IPS-18c (cell line): ENCODE measurements around the gene DNMT3A.

Source experiments
- H3K4me3 ChIP-seq: 2 replicates; pipeline ENCODE4 v1.7.0; 2013; ENCODE audit warnings: low read depth, mild to moderate bottlenecking, low read length, moderate library complexity; ENCODE audit not compliant: insufficient read depth
- H3K9me3 ChIP-seq: one replicate; pipeline ENCODE4 v1.6.1; 2013; ENCODE audit warnings: mild to moderate bottlenecking, low read length, moderate library complexity; ENCODE audit not compliant: control insufficient read depth, insufficient read depth

Gene DNMT3A

GRCh38 chr2:25198209-25198525 is 143.6 kb downstream of the DNMT3A start:
- Histone ChIP-seq H3K9me3 (no peaks in the 10 kb centered on the region), H3K4me3 (no peak overlapping the region)

DNA sequence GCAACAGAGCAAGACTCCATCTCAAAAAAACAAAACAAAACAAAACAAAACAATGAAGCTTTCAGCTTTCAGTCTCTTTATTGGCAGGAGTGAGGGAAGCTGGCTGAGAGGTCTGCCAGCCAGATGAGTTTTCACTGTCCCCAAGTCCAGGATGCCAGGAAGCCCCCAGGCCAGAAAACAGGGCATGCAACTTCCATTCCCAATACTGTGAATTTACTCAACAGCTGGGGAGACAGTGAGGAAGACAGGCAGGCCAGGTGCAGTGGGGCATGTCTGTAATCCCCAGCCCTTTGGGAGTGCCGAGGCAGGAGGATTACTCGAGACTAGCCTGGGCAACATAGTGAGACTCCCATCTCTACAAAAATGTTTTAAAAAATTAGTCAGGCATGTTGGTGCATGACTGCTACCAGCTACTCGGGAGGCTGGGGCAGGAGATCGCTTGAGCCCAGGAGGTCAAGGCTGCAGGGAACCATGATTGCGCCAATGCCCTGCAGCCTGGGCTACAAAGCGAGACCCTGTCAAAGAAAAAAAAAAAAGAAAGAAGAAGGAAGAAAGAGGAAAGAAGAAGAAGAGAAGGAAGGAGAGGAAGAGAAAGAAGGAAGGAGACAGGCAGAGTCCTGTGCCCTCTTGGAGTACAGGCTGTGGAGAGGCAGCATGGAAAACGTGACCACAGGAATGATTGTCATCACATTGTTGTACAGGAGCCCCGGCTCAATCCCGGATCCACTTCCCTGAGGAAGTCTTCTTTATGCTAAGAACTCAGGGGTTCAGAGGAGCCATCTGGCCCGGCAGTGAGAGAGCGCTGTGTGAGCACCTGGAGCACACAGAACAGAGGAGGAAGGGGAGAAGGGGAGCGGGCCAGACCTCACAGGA is 144.2 kb downstream of the DNMT3A start:
- H3K9me3 ChIP-seq: no peaks in the 10 kb centered on the region
- H3K4me3 ChIP-seq: no peak overlapping the region

GRCh38 chr2:25194576-25195122 is 147.1 kb downstream of the DNMT3A start:
- no peaks in the 10 kb centered on the region for H3K9me3 ChIP-seq
- no peak overlapping the region for H3K4me3 ChIP-seq

DNA sequence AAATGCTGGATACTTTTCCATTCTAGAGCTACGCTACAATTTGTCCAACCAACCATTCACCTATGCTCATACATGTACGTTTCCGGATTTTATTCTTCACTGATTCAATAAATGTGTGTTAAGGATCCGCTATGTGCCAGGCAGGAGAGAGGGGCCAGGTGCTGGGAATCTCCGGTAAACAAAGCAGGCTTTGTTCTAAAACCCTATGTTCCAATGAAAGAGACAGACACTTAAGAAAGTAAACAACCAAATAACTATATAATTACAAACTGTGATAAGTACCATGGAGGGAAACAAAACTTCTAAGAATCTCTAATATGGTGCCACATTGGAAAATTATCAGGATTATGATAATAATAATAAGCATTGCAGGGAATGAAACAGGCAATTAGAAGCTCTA is 151.2 kb downstream of the DNMT3A start:
- Histone ChIP-seq H3K9me3 (no peaks in the 10 kb centered on the region), H3K4me3 (no peak overlapping the region)

DNA sequence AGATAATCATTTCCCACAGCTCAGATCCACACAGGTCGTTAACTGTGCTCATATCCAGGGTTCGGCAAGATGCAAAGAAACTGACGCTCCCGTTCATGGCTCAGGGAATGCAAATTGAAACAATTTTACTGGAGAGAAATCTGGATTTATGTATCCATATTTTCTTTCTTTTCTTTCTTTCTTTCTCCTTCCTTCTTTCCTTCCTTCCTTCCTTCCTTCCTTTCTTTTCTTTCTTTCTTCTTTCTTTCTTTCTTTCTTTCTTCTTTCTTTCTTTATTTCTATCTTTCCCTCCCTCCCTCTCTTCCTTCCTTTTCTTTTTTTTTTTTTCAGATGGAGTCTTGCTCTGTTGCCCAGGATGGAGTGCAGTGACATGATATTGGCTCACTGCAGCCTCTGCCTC is 153.3 kb downstream of the DNMT3A start:
- Histone ChIP-seq H3K9me3 (no peaks in the 10 kb centered on the region), H3K4me3 (no peak overlapping the region)

GRCh38 chr2:25187729-25188350 is 153.9 kb downstream of the DNMT3A start:
- H3K9me3 ChIP-seq: no peaks in the 10 kb centered on the region
- no peak overlapping the region for H3K4me3 ChIP-seq

DNA sequence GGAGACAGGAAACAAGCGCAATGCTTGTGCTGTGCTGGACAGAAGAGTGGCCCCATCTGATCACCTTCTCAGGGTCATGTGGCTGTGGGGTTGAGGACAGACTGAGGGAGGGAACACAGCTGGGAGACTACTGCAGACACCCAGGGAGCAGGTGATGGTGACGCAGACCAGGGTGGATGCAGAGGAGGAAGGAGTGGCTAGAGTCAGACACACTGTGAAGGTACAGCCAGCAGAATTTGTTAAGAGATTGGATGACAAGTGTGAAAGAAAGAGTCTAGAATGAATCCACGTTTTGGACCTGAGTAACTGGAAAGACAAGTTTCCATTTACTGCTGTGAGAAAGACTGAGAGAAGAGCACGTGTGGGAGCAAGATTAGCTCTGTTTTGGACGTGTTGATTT is 157.5 kb downstream of the DNMT3A start:
- no peaks in the 10 kb centered on the region for H3K9me3 ChIP-seq
- H3K4me3 ChIP-seq: no peak overlapping the region

DNA sequence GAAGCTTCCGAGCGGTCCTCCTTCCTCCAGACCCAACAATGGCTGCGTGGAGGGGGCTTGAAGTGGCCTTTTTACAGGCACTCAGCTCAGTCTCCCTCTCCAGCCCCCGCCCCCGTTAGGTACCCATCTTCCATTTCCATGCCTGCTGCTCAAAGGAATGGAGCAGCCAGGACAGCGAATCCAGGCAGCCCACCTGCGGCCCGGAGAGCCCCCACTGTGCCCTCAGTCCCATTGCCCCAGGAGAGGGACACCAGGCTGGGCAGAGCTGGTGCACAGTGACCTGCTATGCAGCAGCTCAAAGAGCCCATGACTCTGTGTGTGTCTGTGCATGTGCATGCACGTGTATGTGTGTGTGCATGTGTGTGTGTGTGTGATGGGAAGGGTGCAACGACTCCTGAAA is 162.7 kb downstream of the DNMT3A start:
- Histone ChIP-seq H3K4me3 (no peak overlapping the region), H3K9me3 (no peaks in the 10 kb centered on the region)
